Measurements from ENCODE around the gene TRIP10. TPM values are rescaled to one million over a fixed set of nuclear protein-coding genes. Genes with fewer than 3 reads are reported as not detected.

TRIP10 gene
- total RNA-seq, 1 donor from 2014 or later: 79.5 TPM

DNA sequence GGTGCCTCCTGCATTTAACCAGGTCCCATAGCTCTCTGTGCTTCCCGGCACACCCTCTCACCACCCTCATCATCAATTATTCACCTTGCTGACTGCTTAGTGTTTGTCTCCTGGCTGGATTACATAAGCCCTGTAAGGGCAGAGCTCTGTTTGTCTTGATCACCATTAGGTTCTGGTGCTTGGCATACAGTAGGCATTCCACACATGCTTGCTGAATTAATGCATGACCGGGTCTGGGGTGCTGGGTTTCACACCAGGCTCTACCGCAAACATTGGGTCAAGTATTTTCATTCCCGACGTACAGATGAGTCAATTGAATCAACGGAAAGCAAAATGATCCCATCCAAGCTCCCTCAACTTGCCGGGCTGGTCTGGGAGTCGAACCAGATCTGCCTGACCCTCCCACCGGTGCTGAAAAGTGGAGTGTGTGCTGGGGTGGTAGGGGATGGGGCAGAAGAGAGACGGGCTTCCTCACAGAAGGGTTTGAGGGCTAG, 61.6 kb downstream of the TRIP10 start:
- Histone ChIP-seq H3K4me3 (ENCODE audit: low read depth, low read length) (peak overlapping the region; percentile 41), H3K36me3 (ENCODE audit: control insufficient read depth, insufficient read depth, low read length) (no peaks in the 10 kb centered on the region), H3K27me3 (ENCODE audit: control insufficient read depth, insufficient read depth, low read length) (no peaks in the 10 kb centered on the region)
- no peak for TF ChIP-seq CTCF (IDR thresholded peaks at IDR 0.05; ENCODE audit: insufficient read depth, low read length, severe bottlenecking)
- FAIRE-seq (peak; percentile 99), DNase-seq (ENCODE audit: low read depth) (peak; percentile 100)

Other genes with a start within 250 kb of the TRIP10 start
- not detected in 2 replicates for gene TUBB4A, start 237.4 kb upstream of the TRIP10 start, total RNA-seq
- gene TNFSF9, start 208.7 kb upstream of the TRIP10 start, total RNA-seq: 4.6 and 5.5 TPM in 2 replicates
- not detected in 2 replicates for gene CD70, start 148.5 kb upstream of the TRIP10 start, total RNA-seq
- gene TNFSF14, start 69.5 kb upstream of the TRIP10 start, total RNA-seq: under 0.01 TPM in 1 of 2 replicates, not detected in the other
- 1.3 and 4.1 TPM in 2 replicates for gene C3, start 19.0 kb upstream of the TRIP10 start, total RNA-seq
- 87.7 and 99.0 TPM in 2 replicates for gene GPR108, start 2.1 kb upstream of the TRIP10 start, total RNA-seq
- gene SH2D3A, start 27.8 kb downstream of the TRIP10 start, total RNA-seq: 69.6 and 88.5 TPM in 2 replicates
- gene VAV1, start 33.0 kb downstream of the TRIP10 start, total RNA-seq: 0.51 and 0.53 TPM in 2 replicates
- gene ADGRE1, start 147.9 kb downstream of the TRIP10 start, total RNA-seq: not detected in 2 replicates

All from bronchial epithelial cell (primary cell).